Heart left ventricle (tissue), 13 donors: ENCODE results near the gene RCAN3.

Experiments
- POLR2A ChIP-seq, 2 donors: fragments of 450-650 bp; IDR thresholded peaks; one replicate each; pipeline ENCODE4 v1.6.1; 2017; ENCODE audit warnings: antibody characterized with exemption in 2 of 2, mild to moderate bottlenecking in 2 of 2, moderate library complexity in 2 of 2
- TF ChIP-seq, protein P1 (sequence below), 12 donors: fragments of 200-600 bp; sonication (generic) in 4 of 12; IDR thresholded peaks; one replicate each; pipeline versions ENCODE4 v1.5.0 to v1.8.0; 2018 to 2022; ENCODE audit warnings: antibody characterized with exemption in 12 of 12, mild to moderate bottlenecking in 5 of 12
- donor health status: ischemic (EF 13 %, LVEDD 7.1; RV severe dilation, severe dysfunction).
- donor health status: DM: no; HTN: yes; CAD: no.
- donor health status: DM: no; HTN: no; CAD: no.
- donor health status: ischemic (EF 25% LVEDD 6.9; RV normal size, moderate dysfunction).
- donor health status: ischemic (EF 25% LVEDD 5.7; RV mildly dilated, moderate dysfunction).
- donor health status: ischemic (EF 35%, LVEDD 5.7; RV mildly dilated, moderate dysfunction).
- donor health status: nonischemic (EF 11% LVEDD 7.7; RV severe dilation, severe dysfunction).
- donor health status: DM: yes; HTN: yes; CAD: no.
- donor health status: PGD.
- donor health status: ischemic (EF 29% LVEDD 5.4; RV normal size, mild dysfunction).
- donor health status: nonischemic (EF 23%, LVEDD 6.1; RV moderate dilation, normal function).

DNA sequence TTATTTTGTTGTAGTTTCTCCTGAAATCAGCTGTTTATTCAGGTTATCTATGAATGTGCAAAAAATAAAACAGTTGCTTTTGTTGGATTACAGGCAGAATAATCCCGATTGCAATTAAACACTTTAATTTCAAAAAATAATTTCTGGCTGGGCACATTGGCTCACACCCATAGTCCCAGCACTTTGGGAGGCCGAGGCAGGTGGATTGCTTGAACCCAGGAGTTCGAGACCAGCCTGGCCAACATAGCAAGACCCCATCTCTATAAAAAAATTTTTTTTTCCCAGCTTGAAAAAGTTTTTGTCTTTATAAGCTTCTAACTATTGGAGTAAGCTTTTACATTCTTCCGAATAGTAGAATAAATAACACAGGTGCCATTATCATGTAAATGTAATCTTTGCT, 15.3 kb downstream of the RCAN3 start:
- no peak for TF ChIP-seq POLR2A (IDR thresholded peaks at IDR 0.05)
- TF ChIP-seq, protein P1, sequence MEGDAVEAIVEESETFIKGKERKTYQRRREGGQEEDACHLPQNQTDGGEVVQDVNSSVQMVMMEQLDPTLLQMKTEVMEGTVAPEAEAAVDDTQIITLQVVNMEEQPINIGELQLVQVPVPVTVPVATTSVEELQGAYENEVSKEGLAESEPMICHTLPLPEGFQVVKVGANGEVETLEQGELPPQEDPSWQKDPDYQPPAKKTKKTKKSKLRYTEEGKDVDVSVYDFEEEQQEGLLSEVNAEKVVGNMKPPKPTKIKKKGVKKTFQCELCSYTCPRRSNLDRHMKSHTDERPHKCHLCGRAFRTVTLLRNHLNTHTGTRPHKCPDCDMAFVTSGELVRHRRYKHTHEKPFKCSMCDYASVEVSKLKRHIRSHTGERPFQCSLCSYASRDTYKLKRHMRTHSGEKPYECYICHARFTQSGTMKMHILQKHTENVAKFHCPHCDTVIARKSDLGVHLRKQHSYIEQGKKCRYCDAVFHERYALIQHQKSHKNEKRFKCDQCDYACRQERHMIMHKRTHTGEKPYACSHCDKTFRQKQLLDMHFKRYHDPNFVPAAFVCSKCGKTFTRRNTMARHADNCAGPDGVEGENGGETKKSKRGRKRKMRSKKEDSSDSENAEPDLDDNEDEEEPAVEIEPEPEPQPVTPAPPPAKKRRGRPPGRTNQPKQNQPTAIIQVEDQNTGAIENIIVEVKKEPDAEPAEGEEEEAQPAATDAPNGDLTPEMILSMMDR (IDR thresholded peaks at IDR 0.05) = no peak
